Esophagus muscularis mucosa (tissue), 4 donors: ENCODE measurements around the gene LGALSL. TPM values are rescaled to one million over a fixed set of nuclear protein-coding genes. Genes with fewer than 3 reads are reported as not detected.

Source experiments
- DNase-seq: peaks from one replicate; pipeline ENCODE4 v3.0.0-alpha.2; 2017; ENCODE audit errors: extremely low spot score
- H3K27ac ChIP-seq, 4 donors: fragments of 200-600 bp; sonication (generic); replicated peaks in 1 of 4; 1 replicate in 3 of 4; 2 replicates in 1 of 4; pipeline ENCODE4 v1.5.1; 2016 to 2019; ENCODE audit warnings: mild to moderate bottlenecking in 1 of 4
- H3K27me3 ChIP-seq, 4 donors: fragments of 200-600 bp; sonication (generic); one replicate each; pipeline versions ENCODE4 v1.5.1 to v1.6.0; 2016 to 2019
- H3K36me3 ChIP-seq, 4 donors: fragments of 200-600 bp; sonication (generic); one replicate each; pipeline ENCODE4 v1.5.1; 2016 to 2019
- H3K4me1 ChIP-seq, 4 donors: fragments of 200-600 bp; sonication (generic); one replicate each; pipeline ENCODE4 v1.5.1; 2016 to 2019
- H3K4me3 ChIP-seq, 4 donors: fragments of 200-600 bp; sonication (generic); 1 replicate in 2 of 4; 2 replicates in 2 of 4; pipeline ENCODE4 v1.5.1; 2016 to 2019; ENCODE audit warnings: mild to moderate bottlenecking in 4 of 4, moderate library complexity in 1 of 4
- H3K9me3 ChIP-seq, 4 donors: fragments of 200-600 bp; sonication (generic); 1 replicate in 3 of 4; 2 replicates in 1 of 4; pipeline ENCODE4 v1.5.1; 2016 to 2019
- EP300 ChIP-seq: sonication (generic); formaldehyde crosslinking; IDR thresholded peaks from one replicate; pipeline ENCODE4 v1.6.1; 2017; ENCODE audit warnings: antibody characterized with exemption
- POLR2A ChIP-seq: fragments of 450-650 bp; IDR thresholded peaks from one replicate; pipeline ENCODE4 v1.6.1; 2017; ENCODE audit warnings: antibody characterized with exemption, moderate library complexity, mild to moderate bottlenecking, low read depth
- POLR2AphosphoS5 ChIP-seq, 2 donors: sonication (generic); formaldehyde crosslinking; IDR thresholded peaks; one replicate each; pipeline ENCODE4 v1.6.1; 2017; ENCODE audit warnings: antibody characterized with exemption in 2 of 2
- WGBS: methylation state at CpG from one replicate; pipeline ENCODE4 v1.1.5; 2018; 5-methylcytosine and 5-hydroxymethylcytosine counted together
- intact Hi-C: fragments of 100-400 bp; cut with DNase I; formaldehyde crosslinking; loops from one replicate; pipeline ENCODE4 v1.15.1; 2023
- total RNA-seq, 4 donors: library from RNA; depleted of rRNA; stranded (reverse); fragments of >200 nt; gene quantifications; one replicate each; pipeline versions ENCODE4 v1.1.0 to v1.2.1, GENCODE V29; 2016
- TF ChIP-seq, protein P1 (sequence below), 3 experiments: fragments of 200-600 bp in 2 of 3; fragments of 450-650 bp in 1 of 3; sonication (generic) in 2 of 3; IDR thresholded peaks; one replicate each; pipeline ENCODE4 v1.5.1; 2017 to 2019; ENCODE audit warnings: antibody characterized with exemption in 3 of 3, mild to moderate bottlenecking in 2 of 3, moderate library complexity in 1 of 3

Gene LGALSL
- total RNA-seq, 4 donors from 2014 or later: 12.3 to 20.2 (median 17.5) TPM

DNA sequence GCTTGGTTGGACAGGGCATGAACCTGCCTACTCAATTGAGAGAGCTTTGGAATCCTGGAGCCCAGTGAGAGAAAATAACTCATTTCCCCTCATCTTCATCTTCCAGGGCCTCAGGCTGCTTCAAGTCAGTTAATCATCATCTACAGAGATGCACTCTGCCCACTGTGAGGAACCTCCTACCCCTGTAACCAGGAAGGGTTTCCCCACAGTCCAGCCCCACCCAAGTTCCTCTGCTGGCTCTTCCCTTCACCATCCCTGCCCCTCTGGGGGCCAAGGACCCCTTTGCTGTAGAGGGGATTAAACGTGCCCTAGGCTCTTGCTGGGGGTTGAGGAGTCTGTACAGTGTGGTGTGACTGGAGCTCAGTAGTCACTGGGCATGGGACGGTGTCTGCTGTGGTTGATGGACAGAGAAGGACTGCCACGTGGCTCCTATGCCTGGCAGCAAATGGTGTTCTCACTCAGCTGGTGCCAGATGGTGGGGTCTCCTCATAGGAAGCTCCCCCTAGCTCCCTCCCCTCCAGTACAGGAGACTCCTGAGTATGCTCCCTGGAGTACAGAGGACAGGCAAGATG, 29.5 kb upstream of the LGALSL start:
- WGBS: 76% methylated on average over 3 of the region's 3 CpGs
- TF ChIP-seq POLR2AphosphoS5 (IDR thresholded peaks at IDR 0.05): no peak
- TF ChIP-seq, protein P1, sequence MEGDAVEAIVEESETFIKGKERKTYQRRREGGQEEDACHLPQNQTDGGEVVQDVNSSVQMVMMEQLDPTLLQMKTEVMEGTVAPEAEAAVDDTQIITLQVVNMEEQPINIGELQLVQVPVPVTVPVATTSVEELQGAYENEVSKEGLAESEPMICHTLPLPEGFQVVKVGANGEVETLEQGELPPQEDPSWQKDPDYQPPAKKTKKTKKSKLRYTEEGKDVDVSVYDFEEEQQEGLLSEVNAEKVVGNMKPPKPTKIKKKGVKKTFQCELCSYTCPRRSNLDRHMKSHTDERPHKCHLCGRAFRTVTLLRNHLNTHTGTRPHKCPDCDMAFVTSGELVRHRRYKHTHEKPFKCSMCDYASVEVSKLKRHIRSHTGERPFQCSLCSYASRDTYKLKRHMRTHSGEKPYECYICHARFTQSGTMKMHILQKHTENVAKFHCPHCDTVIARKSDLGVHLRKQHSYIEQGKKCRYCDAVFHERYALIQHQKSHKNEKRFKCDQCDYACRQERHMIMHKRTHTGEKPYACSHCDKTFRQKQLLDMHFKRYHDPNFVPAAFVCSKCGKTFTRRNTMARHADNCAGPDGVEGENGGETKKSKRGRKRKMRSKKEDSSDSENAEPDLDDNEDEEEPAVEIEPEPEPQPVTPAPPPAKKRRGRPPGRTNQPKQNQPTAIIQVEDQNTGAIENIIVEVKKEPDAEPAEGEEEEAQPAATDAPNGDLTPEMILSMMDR (IDR thresholded peaks at IDR 0.05): no peak
- no peak for TF ChIP-seq EP300
- no peak for TF ChIP-seq POLR2A
- H3K4me1 ChIP-seq: peaks cover 0 to 8% (median 2%) of the 10 kb centered on the region in 4 donors
- H3K27me3 ChIP-seq: no peaks in the 10 kb centered on the region
- no peaks in the 10 kb centered on the region for H3K36me3 ChIP-seq
- no peak overlapping the region for H3K4me3 ChIP-seq
- H3K9me3 ChIP-seq: no peaks in the 10 kb centered on the region
- intact Hi-C loops: no loop called here
- no peak for DNase-seq
- no peak overlapping the region for H3K27ac ChIP-seq

DNA sequence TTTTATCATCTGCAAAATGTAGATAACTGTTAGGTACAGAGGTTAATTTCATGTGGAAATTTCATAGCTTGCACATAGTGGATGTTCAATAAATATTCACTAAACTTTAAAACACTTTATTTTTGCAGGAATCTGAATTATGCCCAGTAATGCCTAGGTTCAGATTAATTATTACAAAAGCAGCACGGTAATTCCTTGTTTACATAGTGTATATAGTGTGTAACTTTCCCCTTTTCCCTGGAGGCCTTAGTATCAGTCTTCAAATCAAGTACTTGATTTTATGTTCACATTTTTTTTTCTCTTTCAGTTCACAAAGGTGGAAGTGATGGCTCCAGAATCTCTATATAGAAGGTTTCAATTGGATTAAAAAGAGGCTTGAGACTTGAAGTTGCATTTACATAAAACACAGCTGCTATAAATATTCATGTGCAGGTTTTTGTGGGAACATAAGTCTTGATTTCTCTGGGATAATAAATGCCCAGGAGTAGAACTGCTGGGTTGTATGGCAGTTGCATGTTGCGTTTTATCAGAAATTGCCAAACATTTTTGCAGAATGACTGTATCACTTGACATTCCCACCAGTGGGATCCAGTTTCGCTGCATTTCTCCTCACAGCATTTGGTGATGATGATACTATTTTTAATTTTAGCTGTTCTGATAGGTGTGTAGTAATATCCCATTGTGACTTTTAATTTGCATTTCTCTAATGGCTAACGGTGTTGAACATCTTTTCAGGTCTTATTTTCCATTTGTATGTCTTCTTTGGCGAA, 27.6 kb upstream of the LGALSL start:
- TF ChIP-seq, protein P1 (IDR thresholded peaks at IDR 0.05): no peak
- TF ChIP-seq POLR2AphosphoS5 (IDR thresholded peaks at IDR 0.05): no peak
- no peak for TF ChIP-seq EP300
- TF ChIP-seq POLR2A: no peak
- Histone ChIP-seq H3K36me3 (no peaks in the 10 kb centered on the region), H3K4me1 (no peaks in the 10 kb centered on the region), H3K27ac (no peak overlapping the region), H3K4me3 (no peak overlapping the region), H3K27me3 (no peaks in the 10 kb centered on the region), H3K9me3 (no peaks in the 10 kb centered on the region)
- WGBS: 57% methylated on average over 5 of the region's 5 CpGs
- DNase-seq: no peak
- intact Hi-C loops: no loop called here

DNA sequence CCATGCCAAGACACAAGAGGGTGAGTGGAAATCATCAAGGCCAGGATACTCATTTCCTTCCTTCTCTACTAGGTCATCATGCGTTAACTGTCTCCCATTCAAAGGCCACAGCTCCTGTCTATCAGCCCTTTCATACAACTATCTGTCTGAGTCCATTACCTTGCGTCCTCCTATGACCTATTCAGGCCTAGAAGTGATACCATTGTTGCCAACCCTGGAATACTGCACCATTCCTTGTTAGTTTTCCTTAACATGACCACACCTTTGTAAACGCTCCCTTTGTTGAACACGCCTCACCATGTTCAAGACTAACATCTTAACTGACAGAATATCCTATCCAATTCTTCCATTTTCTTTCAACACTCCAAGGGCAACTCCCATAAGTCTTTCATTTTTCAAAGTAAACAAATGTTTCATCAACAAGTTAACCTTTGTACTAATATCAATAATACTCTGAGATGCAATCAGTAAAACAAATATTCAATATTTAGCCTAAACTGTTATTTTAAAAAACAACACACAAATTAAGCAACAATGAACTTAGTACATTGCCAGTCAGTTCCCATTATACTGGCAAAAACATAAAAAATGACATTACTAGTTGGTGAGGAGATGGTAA, 19.8 kb upstream of the LGALSL start:
- Histone ChIP-seq H3K9me3 (no peaks in the 10 kb centered on the region), H3K27me3 (no peaks in the 10 kb centered on the region), H3K4me1 (no peaks in the 10 kb centered on the region), H3K36me3 (no peaks in the 10 kb centered on the region), H3K27ac (no peak overlapping the region), H3K4me3 (no peak overlapping the region)
- intact Hi-C loops: no loop called here
- DNase-seq: no peak
- no peak for TF ChIP-seq POLR2A
- WGBS: 92% methylated on average over 4 of the region's 4 CpGs

DNA sequence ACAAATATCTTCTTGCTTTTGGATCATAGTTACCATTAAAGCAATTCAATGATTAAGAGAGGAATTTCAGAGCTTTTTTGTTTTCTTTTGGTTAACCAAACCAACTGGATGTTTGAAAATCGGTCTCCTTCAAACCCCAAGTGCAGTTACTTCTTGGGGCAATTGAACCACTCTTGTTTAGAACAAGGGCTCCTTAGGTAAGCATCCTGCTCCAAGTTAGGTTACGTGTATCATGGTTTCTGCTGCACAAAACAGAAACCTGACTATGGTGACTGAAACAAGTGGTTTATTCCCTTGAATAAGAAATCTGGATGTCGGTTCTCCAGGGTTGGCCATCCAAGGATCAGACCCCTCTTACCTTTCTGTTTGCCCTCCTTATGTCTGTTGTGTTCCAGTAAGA, 16.1 kb upstream of the LGALSL start:
- H3K27ac ChIP-seq: no peak overlapping the region
- intact Hi-C loops: no loop called here
- peaks cover 0 to 7% (median 0%) of the 10 kb centered on the region in 4 donors for H3K4me1 ChIP-seq
- TF ChIP-seq, protein P1 (IDR thresholded peaks at IDR 0.05): no peak
- TF ChIP-seq POLR2AphosphoS5 (IDR thresholded peaks at IDR 0.05): no peak
- H3K9me3 ChIP-seq: no peaks in the 10 kb centered on the region
- no peak overlapping the region for H3K4me3 ChIP-seq
- H3K27me3 ChIP-seq: no peaks in the 10 kb centered on the region
- peak; percentile 31 for DNase-seq
- WGBS: 94% methylated on average over 3 of the region's 3 CpGs
- no peaks in the 10 kb centered on the region for H3K36me3 ChIP-seq

DNA sequence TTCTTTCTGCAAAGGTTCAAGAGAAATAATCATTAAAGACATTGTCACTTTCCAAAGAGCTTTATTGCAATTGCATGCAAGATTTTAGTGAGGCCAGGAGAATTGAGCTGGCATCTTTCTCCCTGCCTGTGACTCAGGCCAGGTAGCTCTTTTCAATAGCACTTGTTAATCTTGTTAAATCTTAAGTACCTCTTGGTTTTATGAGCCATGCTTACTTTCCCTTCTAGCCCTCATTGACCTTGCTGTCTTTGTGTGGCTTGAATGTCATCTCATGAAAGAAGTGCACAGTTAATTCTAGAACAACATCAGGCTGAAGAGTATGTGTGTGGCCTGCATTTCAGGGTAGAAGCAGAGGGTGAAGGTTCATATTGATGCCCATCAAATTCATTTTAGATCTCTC, 14.8 kb upstream of the LGALSL start:
- H3K27me3 ChIP-seq: no peaks in the 10 kb centered on the region
- TF ChIP-seq EP300: no peak
- TF ChIP-seq, protein P1 (IDR thresholded peaks at IDR 0.05): no peak
- no peak for TF ChIP-seq POLR2A
- TF ChIP-seq POLR2AphosphoS5 (IDR thresholded peaks at IDR 0.05): no peak
- no peak overlapping the region for H3K27ac ChIP-seq
- intact Hi-C loops: no loop called here
- no peak overlapping the region for H3K4me3 ChIP-seq
- peaks cover 0 to 7% (median 0%) of the 10 kb centered on the region in 4 donors for H3K4me1 ChIP-seq
- H3K36me3 ChIP-seq: no peaks in the 10 kb centered on the region
- no peaks in the 10 kb centered on the region for H3K9me3 ChIP-seq
- DNase-seq: peak; percentile 24
